NCI-H2196 (cell line): ENCODE measurements around the gene ACTN4.

Experiments used
- DNase-seq: peaks from one replicate; lab custom pipeline; 2025; ENCODE audit not compliant: unreplicated experiment; lab: John Stamatoyannopoulos, UW

The ACTN4 gene

DNA sequence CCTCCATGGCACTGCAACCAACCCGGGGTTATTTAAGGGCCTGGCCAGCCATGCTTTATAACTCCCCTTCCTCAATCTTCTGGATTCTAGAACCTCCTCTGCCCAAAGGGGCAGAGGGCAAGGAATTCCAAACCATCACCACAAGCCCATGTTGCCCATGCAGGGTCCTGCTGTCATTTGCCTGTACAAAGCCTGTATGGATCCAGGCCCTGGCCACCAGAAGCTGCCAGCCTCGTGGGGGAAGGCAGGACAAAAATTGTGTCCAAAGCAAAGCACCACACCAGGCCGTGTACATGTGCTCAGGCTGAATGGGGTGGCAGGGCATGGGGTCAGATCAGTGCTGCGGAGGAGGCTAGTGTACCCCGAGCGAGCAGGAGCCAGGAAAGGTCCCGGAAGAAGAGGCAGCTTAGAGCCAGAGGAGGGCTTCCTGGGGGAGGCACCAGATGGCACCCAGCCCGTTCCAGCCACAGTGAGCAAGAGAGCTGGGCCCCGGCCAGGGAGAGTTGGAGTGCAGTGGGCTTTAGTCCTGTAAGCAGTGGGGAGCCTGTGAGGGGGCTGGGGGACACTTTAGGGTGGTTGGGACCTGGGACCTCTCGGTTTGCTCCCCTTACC lies 61.1 kb downstream of the ACTN4 start:
- no peak for DNase-seq

- DNase-seq: no peak
Observed at GRCh38 chr19:38709119-38709518, 61.7 kb downstream of the ACTN4 start.

DNA sequence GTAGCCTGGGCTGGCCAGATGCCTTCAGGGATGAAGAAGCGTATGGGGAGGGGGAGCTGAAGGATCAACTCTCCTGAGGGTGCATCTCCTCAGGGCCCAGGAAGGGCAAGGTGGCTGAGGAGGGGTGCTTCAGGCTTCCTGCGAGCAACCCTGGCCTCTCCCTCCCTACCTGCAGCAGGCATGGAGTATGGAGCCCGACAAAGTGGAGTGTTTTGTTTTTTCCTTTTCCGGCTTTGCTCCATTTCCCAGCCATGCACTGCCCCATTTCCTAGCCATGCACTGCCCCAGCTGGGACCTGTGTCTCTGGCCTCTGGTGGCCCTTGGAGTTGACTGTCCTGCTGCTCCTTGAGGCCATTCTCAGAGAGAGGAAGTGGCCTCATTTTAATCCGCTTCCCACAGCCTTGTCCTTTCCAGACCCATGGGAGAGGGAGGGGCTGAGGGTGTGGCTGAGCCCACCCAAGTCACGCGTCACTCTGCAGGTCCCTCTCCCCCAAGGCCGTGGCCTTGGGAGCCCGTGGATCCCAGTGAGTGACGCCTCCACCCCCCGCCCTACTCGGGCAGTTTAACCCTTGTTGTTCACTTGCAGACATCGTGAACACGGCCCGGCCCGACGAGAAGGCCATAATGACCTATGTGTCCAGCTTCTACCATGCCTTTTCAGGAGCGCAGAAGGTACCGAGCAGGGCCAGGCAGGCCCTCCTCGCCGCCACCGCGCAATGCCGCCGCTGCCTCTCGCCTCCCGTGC lies 62.4 kb downstream of the ACTN4 start:
- DNase-seq: no peak

DNA sequence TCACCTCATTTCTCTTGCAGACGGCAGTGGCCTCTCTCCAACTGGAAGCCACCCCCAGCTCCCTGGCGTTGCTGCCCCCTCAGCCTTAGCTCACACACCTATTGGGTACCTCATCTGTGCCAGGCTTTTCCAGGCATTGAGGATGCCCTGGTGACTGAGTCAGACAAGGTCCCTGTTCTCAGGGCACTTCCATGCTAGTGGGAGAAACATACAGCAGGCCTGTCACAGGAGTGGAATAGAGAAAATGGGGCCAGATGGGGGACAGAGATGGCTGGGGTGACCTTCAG lies 62.9 kb downstream of the ACTN4 start:
- no peak for DNase-seq

- DNase-seq: no peak
Observed at GRCh38 chr19:38710928-38711725, 63.7 kb downstream of the ACTN4 start.

- peak; percentile 78 for DNase-seq
Observed at GRCh38 chr19:38711726-38712153, 64.3 kb downstream of the ACTN4 start.

DNA sequence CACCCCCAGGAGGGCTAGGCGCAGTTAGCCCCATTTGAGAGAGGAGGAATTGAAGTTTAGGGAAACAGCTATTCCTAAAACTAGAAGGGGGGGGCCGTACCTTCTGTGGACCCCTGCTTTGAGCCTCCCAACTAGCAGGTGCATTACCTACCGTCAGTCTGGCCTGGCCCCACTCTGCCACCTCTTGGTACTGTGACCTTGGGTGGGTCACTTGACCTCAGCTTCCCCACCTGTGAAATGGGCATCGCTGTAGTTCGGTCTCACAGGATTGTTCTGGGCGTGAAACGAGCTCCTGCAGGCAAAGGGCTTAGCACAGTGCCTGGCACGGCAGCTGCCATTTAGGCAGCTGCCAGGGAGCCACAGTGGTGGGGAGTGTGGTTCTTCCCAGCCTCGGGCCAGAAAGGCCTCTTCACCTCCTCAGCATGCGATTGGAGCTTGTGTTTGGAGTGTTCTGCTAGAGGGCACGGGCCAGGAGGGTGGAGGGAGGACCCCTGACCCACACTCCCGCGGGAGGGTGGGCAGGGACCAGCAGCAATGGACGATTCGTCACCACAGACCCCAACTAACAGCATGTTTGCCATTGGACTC lies 64.8 kb downstream of the ACTN4 start:
- no peak for DNase-seq

- DNase-seq: peak; percentile 71
Observed at GRCh38 chr19:38713227-38713649, 65.8 kb downstream of the ACTN4 start.

DNA sequence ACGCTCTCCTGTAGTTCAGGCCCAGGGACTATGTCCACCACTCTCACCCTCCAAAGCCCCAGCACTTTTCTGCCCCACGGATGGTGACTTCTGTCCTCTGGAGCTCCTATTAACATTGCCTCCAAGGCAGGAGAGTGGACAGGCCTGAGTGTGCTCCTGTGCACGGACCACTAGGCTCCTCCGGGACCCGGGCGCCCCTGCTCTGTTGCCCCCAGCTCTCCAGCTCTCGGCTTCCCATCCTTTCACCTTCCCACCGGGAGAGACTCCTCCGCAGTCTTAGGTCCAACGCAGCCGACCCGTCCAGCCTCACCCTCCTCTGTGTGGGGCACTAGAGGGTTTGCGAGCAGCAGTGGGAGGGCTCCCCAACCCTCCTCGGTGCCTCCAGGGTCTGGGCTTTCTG lies 66.4 kb downstream of the ACTN4 start:
- DNase-seq: no peak

- peak; percentile 26 for DNase-seq
Observed at GRCh38 chr19:38714354-38714778, 66.9 kb downstream of the ACTN4 start.

- DNase-seq: no peak
Observed at GRCh38 chr19:38715555-38715954, 68.1 kb downstream of the ACTN4 start.

DNA sequence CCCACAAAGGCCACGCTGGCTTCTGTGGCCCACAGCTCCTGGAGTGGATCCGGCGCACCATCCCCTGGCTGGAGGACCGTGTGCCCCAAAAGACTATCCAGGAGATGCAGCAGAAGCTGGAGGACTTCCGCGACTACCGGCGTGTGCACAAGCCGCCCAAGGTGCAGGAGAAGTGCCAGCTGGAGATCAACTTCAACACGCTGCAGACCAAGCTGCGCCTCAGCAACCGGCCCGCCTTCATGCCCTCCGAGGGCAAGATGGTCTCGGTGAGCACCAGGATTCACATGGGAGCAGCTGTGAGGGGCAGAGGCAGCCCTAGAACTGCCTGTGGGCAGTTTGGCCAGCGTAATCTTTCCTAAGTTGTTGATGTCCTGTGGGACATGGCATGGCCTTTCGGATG lies 69.6 kb downstream of the ACTN4 start:
- DNase-seq: no peak

DNA sequence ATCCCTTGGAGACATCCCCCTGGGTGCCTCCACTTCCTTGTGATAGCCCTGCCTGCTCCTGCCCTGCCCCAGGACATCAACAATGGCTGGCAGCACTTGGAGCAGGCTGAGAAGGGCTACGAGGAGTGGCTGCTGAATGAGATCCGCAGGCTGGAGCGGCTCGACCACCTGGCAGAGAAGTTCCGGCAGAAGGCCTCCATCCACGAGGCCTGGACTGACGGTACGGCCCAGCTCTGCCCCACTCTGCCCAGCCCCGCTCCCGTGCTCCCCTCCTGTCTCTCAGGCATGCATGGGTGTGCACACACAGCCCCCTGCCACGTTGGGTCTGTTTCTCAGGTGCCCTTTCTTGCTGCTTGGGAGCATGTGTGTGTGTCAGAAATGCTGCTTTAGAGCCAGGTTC lies 70.4 kb downstream of the ACTN4 start:
- DNase-seq: no peak

DNA sequence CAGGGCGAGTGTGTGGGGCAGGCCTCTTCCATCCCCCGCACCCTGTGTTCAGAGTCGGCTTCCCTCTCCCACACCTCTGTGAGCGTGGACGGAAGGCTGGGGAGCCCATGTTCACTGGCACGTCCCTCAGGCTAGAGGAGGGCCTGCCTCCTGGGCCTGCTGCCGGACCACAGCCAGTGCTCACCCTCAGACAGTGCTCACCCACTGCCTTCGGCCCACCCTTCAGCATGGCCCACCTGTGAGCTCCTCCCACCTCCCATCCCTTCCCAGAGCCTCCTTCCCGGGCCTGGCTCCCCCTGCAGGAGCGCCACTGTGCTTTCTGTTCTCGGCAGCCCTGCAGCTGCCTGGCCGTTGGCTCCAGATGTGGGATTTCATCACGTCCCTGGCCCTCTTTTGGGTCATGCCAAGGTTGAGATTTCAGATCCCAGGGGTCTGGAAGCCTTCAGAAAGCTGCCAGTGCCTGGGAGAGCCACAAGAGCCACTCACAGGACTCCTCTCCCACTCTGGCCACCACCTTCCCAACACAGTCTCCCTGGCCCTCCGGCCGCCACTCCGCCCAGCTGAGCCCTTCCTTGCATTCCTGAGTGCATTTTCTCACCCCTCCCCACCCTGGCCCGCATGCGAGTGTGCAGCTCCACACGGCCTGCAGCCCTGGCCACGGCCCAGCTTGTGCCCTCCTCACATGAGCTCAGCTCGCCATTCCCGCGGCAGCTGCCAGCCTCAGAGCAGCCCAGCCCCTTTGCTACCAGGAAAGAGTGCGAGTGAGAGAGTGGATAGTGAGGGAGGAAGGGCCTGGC lies 71.5 kb downstream of the ACTN4 start:
- DNase-seq: peak; percentile 30

DNA sequence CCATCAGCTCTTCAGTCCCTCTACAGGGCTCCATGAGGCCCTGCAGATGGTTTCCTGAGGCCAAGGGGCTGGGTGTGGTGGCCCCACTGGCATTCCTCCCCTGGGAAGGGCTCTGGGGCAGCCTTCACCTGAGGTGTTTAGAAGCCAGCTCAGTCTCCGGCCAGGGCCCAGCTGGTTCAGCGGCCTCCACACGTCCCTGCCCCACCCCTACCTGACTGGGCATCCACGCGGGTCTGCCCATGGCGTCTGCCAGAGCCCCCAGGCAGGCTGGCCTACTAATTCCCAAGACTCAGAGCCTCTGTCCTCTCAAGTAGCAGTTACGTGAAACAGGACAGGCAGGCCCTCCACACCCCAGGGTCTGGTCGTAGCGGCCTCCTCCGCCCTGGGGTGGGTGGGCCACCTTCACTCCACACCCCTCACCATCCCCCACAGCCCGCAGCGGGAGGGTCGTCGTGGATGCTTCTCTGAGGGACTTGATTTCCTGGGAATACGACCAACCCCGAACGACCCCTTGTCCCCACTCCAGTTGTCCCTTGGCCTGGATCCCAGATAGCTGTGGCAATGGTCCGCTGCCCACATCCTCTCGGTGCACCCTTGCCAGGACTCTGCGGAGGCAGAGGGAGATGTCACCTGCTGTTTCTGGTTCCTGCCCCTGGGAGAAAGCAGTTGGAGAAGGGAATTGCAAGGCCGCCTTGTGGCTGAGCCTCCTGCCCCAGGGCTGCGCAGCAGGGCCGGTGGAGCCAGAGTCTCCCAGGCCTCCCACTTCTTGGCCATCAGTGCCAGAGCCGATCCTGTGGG lies 72.5 kb downstream of the ACTN4 start:
- peak; percentile 30 for DNase-seq

GRCh38 chr19:38720559-38721236 lies 73.2 kb downstream of the ACTN4 start:
- DNase-seq: no peak

DNA sequence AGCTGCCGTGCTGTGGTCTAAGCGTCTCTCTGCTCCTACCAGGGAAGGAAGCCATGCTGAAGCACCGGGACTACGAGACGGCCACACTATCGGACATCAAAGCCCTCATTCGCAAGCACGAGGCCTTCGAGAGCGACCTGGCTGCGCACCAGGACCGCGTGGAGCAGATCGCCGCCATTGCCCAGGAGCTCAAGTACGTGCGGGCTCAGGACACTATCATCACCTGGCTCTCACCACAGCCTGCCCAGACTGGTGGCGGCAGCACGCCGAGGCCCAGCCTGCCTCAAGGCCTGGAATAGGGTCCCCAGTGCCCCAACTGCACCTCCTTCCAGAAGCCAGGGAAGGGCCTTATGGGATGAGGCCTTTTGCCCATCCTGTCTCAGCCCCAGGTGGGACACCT lies 74.0 kb downstream of the ACTN4 start:
- no peak for DNase-seq

DNA sequence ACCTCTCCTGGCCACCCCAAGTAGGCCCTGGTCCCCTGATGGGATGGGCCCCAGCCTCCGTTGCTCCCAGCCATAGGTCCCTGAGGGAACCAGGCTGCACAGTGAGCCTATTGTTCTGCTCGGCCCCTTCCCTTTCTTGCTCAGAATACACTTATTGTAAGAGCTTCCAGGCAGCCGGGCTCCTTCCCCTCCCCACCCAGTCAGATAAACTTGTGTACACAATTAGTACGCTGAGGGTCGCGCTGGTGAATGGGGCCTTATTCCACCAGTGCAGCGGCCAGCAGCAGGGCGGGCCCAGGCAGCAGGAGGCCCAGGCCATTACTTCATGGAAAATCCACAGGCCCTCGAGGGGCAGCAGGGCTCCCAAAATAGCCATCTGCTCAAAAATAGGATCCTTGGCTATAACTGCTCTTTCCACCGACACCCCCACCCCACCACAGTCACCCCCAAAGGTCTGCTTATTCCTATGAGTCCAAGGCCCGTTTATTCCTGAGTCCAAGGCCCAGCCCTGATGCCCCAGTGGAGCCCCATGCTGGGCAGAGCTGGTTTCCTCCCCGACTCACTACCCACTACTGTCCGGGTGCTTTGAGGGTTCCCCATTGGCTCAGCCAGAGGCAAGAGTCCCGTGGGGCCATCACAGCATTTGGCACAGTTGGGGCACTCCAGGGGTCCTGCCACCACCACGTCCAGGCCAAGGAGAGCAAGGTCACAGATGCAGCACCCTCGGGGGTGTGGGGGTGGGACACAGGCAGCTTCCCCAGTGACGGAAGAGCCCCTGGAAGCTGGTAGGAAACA lies 74.7 kb downstream of the ACTN4 start:
- no peak for DNase-seq
